Smooth muscle cell (in vitro differentiated cells): Measurements from ENCODE around the gene TMEM171. TPM values are rescaled to one million over a fixed set of nuclear protein-coding genes. Genes with fewer than 3 reads are reported as not detected.

Experiments used
- DNase-seq: peaks from one replicate; lab custom pipeline; 2025; ENCODE audit not compliant: unreplicated experiment; lab: John Stamatoyannopoulos, UW
- H2AFZ ChIP-seq: fragments of 200-600 bp; sonication (generic); 2 replicates; pipeline ENCODE4 v1.6.0; 2016; ENCODE audit warnings: antibody characterized with exemption, low read depth, mild to moderate bottlenecking
- H3F3A ChIP-seq: fragments of 200-600 bp; sonication (generic); 2 replicates; pipeline ENCODE4 v1.6.0; 2017; ENCODE audit warnings: antibody characterized with exemption, low read depth
- H3K27ac ChIP-seq: fragments of 200-600 bp; sonication (generic); 2 replicates; pipeline ENCODE4 v1.5.1; 2016; ENCODE audit warnings: low read depth, mild to moderate bottlenecking
- H3K27me3 ChIP-seq: fragments of 200-600 bp; sonication (generic); 2 replicates; pipeline ENCODE4 v1.6.1; 2016; ENCODE audit warnings: low read depth, mild to moderate bottlenecking
- H3K36me3 ChIP-seq: fragments of 200-600 bp; sonication (generic); 2 replicates; pipeline ENCODE4 v1.5.1; 2016; ENCODE audit warnings: low read depth
- H3K4me1 ChIP-seq: fragments of 200-600 bp; sonication (generic); 2 replicates; pipeline ENCODE4 v1.5.1; 2016; ENCODE audit warnings: low read depth
- H3K4me2 ChIP-seq: fragments of 200-600 bp; sonication (generic); 2 replicates; pipeline ENCODE4 v1.6.0; 2016; ENCODE audit warnings: mild to moderate bottlenecking
- H3K4me3 ChIP-seq: fragments of 200-600 bp; sonication (generic); 2 replicates; pipeline ENCODE4 v1.5.1; 2016; ENCODE audit warnings: mild to moderate bottlenecking
- H3K79me2 ChIP-seq: fragments of 200-600 bp; sonication (generic); 2 replicates; pipeline ENCODE4 v1.6.0; 2016; ENCODE audit warnings: low read depth, mild to moderate bottlenecking
- H3K9ac ChIP-seq: fragments of 200-600 bp; sonication (generic); 2 replicates; pipeline ENCODE4 v1.6.0; 2016; ENCODE audit warnings: low read depth
- H3K9me3 ChIP-seq: fragments of 200-600 bp; sonication (generic); replicated peaks from 2 replicates; pipeline ENCODE4 v1.5.1; 2016; ENCODE audit warnings: low read depth
- H4K20me1 ChIP-seq: fragments of 200-600 bp; sonication (generic); 2 replicates; pipeline ENCODE4 v1.6.0; 2016; ENCODE audit warnings: low read depth
- WGBS: methylation state at CpG from one replicate; pipeline ENCODE4 v1.1.7; 2016; ENCODE audit warnings: low lambda C conversion rate; 5-methylcytosine and 5-hydroxymethylcytosine counted together
- polyA plus RNA-seq: library from polyadenylated mRNA; unstranded; fragments of >200 nt; fragmentation: Nextera tagmentation; extraction: Ambion mirVana; gene quantifications from 2 replicates; pipeline ENCODE4 v1.2.1, GENCODE V29; 2016
- total RNA-seq: library from RNA; depleted of rRNA; stranded (reverse); fragments of >200 nt; gene quantifications from 2 replicates; pipeline ENCODE4 v1.2.3, GENCODE V29; 2014
- TF ChIP-seq, protein P1 (sequence below): fragments of 200-600 bp; sonication (generic); IDR thresholded peaks from 2 replicates; pipeline ENCODE4 v1.5.1; 2017; ENCODE audit warnings: borderline replicate concordance, mild to moderate bottlenecking, antibody characterized with exemption; ENCODE audit not compliant: insufficient read depth, poor library complexity, severe bottlenecking

The TMEM171 gene
- total and polyA plus RNA-seq, 2 experiments from 2014 or later = 0.54 TPM; not detected in 1

DNA sequence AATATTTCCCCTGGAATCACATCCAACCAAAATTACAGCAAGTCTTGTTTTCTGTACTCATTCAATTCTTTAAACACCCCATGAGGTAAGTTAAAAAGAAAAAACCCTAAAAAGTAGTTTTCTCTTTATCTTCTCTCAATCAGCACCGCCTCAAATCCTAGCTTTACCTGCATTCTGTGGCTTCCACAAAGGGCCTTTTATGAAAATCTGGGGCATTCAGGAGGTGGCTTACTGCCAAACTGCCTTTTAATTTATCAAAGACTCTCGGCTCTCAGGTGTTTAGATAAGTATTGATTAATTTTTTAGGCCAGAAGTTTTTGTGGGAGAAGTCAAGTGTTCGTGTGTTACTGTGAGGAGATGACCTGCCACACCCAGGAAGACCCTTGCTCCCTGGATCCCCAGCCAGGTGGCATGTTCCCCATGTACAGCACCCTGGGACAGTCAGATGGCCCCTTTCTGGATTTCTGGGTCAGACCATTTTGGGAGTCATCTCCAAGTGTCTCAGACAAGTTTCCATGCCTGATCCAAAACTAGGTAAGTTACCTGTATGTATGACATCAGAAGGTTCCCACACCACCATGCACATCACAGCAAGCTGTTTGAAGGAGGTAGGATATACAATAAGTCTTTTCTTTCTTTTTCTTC lies 6.2 kb upstream of the TMEM171 start:
- TF ChIP-seq, protein P1, sequence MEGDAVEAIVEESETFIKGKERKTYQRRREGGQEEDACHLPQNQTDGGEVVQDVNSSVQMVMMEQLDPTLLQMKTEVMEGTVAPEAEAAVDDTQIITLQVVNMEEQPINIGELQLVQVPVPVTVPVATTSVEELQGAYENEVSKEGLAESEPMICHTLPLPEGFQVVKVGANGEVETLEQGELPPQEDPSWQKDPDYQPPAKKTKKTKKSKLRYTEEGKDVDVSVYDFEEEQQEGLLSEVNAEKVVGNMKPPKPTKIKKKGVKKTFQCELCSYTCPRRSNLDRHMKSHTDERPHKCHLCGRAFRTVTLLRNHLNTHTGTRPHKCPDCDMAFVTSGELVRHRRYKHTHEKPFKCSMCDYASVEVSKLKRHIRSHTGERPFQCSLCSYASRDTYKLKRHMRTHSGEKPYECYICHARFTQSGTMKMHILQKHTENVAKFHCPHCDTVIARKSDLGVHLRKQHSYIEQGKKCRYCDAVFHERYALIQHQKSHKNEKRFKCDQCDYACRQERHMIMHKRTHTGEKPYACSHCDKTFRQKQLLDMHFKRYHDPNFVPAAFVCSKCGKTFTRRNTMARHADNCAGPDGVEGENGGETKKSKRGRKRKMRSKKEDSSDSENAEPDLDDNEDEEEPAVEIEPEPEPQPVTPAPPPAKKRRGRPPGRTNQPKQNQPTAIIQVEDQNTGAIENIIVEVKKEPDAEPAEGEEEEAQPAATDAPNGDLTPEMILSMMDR = no peak
- DNase-seq = no peak
- Histone ChIP-seq H4K20me1 (no peaks in the 10 kb centered on the region), H3K4me3 (no peak overlapping the region), H3K27me3 (no peaks in the 10 kb centered on the region), H2AFZ (no peak overlapping the region), H3K9me3 (no peaks in the 10 kb centered on the region), H3K79me2 (no peaks in the 10 kb centered on the region), H3K9ac (no peak overlapping the region), H3K4me2 (no peak overlapping the region), H3K4me1 (no peaks in the 10 kb centered on the region), H3K27ac (no peak overlapping the region), H3K36me3 (no peaks in the 10 kb centered on the region), H3F3A (peaks cover 8% of the 10 kb centered on the region)
- 92% methylated on average over 3 of the region's 3 CpGs for WGBS

DNA sequence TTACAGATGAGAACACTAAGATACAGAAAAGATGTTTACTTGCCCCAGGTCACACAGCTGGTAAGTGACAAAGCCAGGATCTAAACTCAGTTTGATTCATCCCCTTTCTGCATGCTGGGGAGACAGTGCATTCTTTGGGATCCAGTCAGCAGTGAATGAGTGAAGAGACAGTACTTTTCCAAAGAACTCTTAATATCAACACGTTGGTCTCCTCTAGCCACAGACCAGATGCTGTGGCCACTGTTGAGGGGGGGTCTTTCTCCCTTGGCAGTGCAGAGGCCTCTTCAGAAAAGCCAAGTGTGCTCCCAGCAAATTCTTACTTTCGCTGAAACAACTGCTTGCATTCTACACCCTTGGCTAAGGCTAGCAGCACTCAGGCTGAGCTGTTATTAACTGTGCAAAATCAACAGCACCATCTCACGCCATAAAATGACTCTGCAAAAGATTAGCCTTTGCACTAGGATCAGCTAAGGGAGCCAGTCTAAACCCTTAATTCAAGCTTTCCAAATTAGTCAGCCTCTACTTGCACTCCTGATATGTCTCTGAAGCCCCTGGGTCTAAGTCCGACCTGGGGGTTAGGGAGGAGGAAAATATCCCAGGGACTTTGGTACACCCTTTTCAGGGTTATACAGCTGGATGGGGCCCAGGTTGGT lies 4.8 kb upstream of the TMEM171 start:
- H3K4me3 ChIP-seq = no peak overlapping the region
- H3K27ac ChIP-seq = peak overlapping the region; percentile 24
- WGBS = 5% methylated on average over 4 of the region's 4 CpGs
- no peak overlapping the region for H3K9ac ChIP-seq
- no peak overlapping the region for H2AFZ ChIP-seq
- no peaks in the 10 kb centered on the region for H3K79me2 ChIP-seq
- no peaks in the 10 kb centered on the region for H3K36me3 ChIP-seq
- peaks cover 12% of the 10 kb centered on the region for H3F3A ChIP-seq
- no peaks in the 10 kb centered on the region for H3K9me3 ChIP-seq
- H3K27me3 ChIP-seq = no peaks in the 10 kb centered on the region
- H3K4me1 ChIP-seq = no peaks in the 10 kb centered on the region
- DNase-seq = no peak
- TF ChIP-seq, protein P1 = no peak
- H3K4me2 ChIP-seq = peak overlapping the region; percentile 19
- no peaks in the 10 kb centered on the region for H4K20me1 ChIP-seq

DNA sequence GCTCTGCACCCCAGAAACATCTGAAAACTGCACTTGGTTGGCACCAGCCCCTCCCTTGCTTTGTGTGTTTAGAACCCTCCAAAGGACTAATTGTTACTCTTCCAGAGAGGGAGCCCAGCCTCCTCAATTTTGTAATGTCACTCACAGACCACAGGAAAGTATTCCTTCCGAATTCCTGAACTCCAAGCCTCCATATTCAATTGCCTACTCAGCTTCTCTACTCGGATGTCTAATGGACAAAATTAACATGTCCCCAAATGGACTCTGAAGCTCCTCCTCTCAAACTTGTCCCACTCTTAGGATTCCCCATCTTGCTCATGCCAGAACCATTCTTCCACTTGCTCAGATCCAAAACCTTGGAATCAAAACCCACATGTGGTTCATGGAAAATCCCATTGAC lies 3.9 kb upstream of the TMEM171 start:
- Histone ChIP-seq H3K79me2 (no peaks in the 10 kb centered on the region), H3K9me3 (no peaks in the 10 kb centered on the region), H4K20me1 (no peaks in the 10 kb centered on the region), H2AFZ (no peak overlapping the region), H3K27ac (no peak overlapping the region), H3K36me3 (no peaks in the 10 kb centered on the region), H3K27me3 (peaks cover 8% of the 10 kb centered on the region), H3K9ac (no peak overlapping the region), H3F3A (peaks cover 12% of the 10 kb centered on the region), H3K4me1 (peaks cover 8% of the 10 kb centered on the region), H3K4me2 (no peak overlapping the region), H3K4me3 (no peak overlapping the region)
- WGBS = 87% methylated on average over 2 of the region's 2 CpGs
- DNase-seq = no peak
- TF ChIP-seq, protein P1 = no peak
